Activated CD8-positive, alpha-beta memory T cell treated with anti-CD3 and anti-CD28 coated beads, Interleukin-2, amount 50 U/mL, for 4 hours (primary cell): Measurements from ENCODE around the gene COG3.

ENCODE experiments used
- DNase-seq: peaks from one replicate; pipeline ENCODE4 v3.0.0-alpha.2; 2020

COG3 gene

GRCh38 chr13:45447050-45447661, 17.6 kb upstream of the COG3 start:
- DNase-seq = no peak

GRCh38 chr13:45448965-45449559, 15.7 kb upstream of the COG3 start:
- no peak for DNase-seq

GRCh38 chr13:45451282-45451681, 13.5 kb upstream of the COG3 start:
- DNase-seq = no peak

GRCh38 chr13:45454204-45454603, 10.5 kb upstream of the COG3 start:
- no peak for DNase-seq

- DNase-seq = no peak
These were observed 8.4 kb upstream of the COG3 start for GRCh38 chr13:45456196-45456972.

GRCh38 chr13:45464141-45464686, 525 bp upstream of the COG3 start:
- no peak for DNase-seq

GRCh38 chr13:45466359-45466758, 1.6 kb downstream of the COG3 start:
- DNase-seq = no peak

GRCh38 chr13:45468635-45469034, 3.9 kb downstream of the COG3 start:
- DNase-seq = no peak

GRCh38 chr13:45472171-45472705, 7.5 kb downstream of the COG3 start:
- DNase-seq = no peak

- DNase-seq = no peak
These were observed 8.9 kb downstream of the COG3 start for GRCh38 chr13:45473627-45474026.

GRCh38 chr13:45474584-45475454, 10.1 kb downstream of the COG3 start:
- no peak for DNase-seq

GRCh38 chr13:45479661-45480060, 14.9 kb downstream of the COG3 start:
- DNase-seq = no peak

GRCh38 chr13:45481688-45482087, 16.9 kb downstream of the COG3 start:
- DNase-seq = no peak

GRCh38 chr13:45482571-45483173, 17.9 kb downstream of the COG3 start:
- no peak for DNase-seq

GRCh38 chr13:45487604-45488003, 22.9 kb downstream of the COG3 start:
- no peak for DNase-seq

- DNase-seq = no peak
These were observed 25.3 kb downstream of the COG3 start for GRCh38 chr13:45490068-45490467.

GRCh38 chr13:45492538-45492937, 27.8 kb downstream of the COG3 start:
- DNase-seq = no peak

- DNase-seq = no peak
These were observed 32.2 kb downstream of the COG3 start for GRCh38 chr13:45496942-45497341.

GRCh38 chr13:45500492-45501174, 35.9 kb downstream of the COG3 start:
- no peak for DNase-seq

GRCh38 chr13:45501175-45501526, 36.4 kb downstream of the COG3 start:
- DNase-seq = no peak

- no peak for DNase-seq
These were observed 38.9 kb downstream of the COG3 start for GRCh38 chr13:45503658-45504057.

GRCh38 chr13:45506811-45507210, 42.1 kb downstream of the COG3 start:
- DNase-seq = no peak
